CD4-positive, alpha-beta T cell treated with Interleukin-17A for 1 hour (primary cell): ENCODE results near the gene SHMT1.
"Not testable (repeated sequence)": the region's sequence is repeated elsewhere in the genome, so short reads cannot be mapped to it uniquely, and the experiment has no call there.

Source experiments
- DNase-seq: peaks from one replicate; pipeline ENCODE4 v3.0.0-alpha.2; 2020

Gene SHMT1

DNA sequence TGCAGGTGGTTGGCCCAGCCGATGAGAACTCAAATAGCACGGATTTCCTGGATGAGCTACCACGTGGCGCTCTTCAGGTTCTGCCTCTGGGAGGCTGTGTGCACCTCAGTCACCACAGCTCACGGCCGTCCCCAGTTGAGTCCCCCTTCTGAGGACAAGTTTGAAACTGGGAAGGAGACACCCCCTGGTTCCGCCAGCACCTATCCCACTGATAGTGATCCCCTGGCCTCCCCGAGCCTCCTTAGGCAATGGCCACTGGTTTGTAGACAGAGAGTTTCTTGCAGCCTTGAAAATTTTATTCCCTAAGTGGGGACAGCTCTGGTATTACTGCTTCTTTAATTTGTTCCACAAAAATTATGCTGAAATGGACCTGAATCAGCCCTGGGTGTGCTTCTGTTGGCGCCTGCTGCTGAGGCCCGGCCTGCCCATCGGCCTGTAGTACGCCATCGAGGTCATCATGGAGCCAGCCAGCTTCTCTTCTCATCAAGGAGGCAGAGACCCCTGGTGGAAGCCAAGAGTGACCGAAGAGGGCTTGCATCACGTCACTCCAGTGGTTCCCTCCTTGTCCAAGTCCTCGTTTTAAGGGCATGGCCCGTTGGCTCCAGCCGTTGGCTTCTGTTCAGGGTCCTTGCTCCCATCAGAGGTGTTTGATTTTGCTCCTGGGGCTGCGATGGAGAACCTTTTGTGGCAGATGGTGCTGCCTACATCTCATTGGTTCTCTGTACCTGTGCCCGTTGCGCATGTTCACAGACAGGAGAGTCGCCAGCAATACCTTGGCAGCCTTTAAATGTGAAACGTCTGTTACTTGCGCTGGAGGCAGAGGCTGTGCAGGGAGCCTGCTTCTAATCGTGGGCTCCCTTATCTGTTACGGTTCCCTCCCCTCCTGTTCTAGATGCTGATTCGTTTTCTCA lies 39.0 kb downstream of the SHMT1 start:
- DNase-seq, result no peak

GRCh38 chr17:18323507-18324139 lies 39.7 kb downstream of the SHMT1 start:
- DNase-seq, result no peak

- no peak for DNase-seq
These were observed 40.3 kb downstream of the SHMT1 start for GRCh38 chr17:18323007-18323406.

GRCh38 chr17:18322522-18322921 lies 40.8 kb downstream of the SHMT1 start:
- no peak for DNase-seq

- DNase-seq, result no peak
These were observed 42.0 kb downstream of the SHMT1 start for GRCh38 chr17:18321309-18321708.

GRCh38 chr17:18320301-18320700 lies 43.0 kb downstream of the SHMT1 start:
- DNase-seq, result no peak

DNA sequence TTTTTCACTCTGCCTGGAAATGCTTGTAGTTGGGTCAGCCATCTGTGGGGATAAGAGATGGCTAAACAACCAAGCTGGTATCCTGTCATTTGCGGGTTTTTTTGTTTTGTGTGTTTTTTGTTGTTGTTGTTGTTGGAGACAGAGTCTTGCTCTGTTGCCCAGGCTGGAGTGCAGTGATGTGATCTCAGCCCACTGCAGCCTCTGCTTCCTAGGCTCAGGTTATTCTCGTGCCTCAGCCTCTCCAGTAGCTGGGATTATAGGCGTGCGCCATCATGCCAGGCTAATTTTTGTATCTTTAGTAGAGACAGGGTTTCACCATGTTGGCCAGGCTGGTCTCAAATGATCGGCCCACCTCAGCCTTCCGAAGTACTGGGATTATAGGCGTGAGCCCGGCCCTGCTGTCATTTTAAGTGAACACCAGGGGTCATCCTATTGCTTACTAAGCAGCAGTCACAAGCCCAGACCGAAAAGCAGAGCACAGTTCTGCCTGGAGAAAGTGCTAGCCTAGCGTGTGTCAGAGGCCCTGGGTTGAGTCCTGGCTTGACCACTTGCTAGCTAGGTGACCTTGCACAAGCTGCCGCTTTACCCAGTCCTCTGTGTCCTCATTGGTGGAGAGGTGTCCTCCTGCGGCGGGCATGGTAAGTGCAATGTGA lies 43.6 kb downstream of the SHMT1 start:
- peak; percentile 31 for DNase-seq

DNA sequence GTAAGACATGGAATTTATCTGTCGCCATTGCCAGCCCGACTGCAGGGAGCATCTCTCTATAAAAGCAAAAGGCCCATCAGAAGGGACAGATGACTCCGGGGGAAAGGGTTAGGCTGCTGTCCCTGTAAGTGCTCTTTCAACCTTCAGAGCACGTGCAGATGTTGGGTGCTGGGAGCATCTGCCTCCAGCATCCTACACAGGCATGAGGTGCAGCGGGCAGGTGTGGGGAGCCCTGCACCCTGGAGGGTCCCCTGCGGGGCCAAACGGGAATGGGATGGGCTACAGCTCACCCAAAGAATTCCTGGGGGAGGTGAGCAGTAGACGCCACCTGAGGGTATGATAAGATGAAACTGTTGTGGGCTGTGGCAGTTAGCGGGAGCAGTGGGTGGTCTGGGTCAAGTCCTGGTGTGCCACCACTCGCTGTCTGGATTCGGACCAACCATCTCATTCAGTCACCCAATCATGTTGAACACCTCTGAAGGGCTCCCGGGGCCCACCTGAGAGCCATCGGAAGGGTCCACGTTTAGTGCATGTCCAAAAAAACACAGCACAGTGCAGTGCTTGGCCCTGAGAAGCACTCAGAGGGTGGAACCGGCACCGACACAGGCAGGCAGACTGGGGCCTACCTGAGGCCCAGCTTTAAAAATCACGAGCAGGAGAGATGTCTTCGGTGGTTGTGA lies 44.4 kb downstream of the SHMT1 start:
- no peak for DNase-seq

GRCh38 chr17:18318117-18318516 lies 45.2 kb downstream of the SHMT1 start:
- no peak for DNase-seq

GRCh38 chr17:18315961-18316360 lies 47.4 kb downstream of the SHMT1 start:
- no peak for DNase-seq

GRCh38 chr17:18315562-18315922 lies 47.8 kb downstream of the SHMT1 start:
- DNase-seq, result peak; percentile 56

GRCh38 chr17:18314731-18315561 lies 48.4 kb downstream of the SHMT1 start, which contains the start of the genes SMCR8 and TOP3A:
SMCR8 (plus strand) TSS chr17:18315293; CDS start chr17:18315790, 497 bp downstream.
TOP3A (minus strand) TSS chr17:18314994; CDS start chr17:18314778, 216 bp downstream.
- peak; percentile 99 for DNase-seq

DNA sequence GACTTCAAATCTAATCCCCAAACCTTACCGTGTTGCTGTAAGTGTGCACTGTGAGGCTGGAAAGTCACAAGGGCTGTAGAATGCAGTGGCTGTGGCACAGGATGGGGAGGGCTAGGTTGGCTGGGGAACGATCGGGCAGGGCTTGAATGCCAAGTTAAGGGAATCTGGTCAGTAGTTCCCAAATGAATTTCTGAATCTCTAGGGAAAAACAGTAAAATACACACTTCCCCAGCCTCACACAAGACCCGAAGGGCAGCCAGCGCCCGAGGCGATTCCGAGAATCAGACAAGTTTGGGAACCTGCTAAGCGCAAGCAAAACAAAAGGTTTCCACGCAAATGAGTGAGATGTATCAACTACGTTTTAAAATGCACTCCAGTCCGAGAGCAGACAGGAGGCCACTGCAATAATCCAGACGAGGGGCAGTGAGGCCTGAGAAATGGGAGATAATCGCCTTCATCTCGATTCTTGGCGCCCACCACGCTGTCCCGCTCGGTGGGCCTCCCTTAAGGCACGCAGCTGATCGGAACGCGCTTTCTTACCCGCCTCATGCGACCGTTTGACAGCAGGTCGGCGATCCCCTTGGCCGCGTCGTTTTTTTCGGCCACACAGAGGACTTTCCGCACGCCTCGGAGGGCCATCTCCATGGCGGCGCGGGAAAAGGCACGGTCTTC lies 49.2 kb downstream of the SHMT1 start:
- no peak for DNase-seq

DNA sequence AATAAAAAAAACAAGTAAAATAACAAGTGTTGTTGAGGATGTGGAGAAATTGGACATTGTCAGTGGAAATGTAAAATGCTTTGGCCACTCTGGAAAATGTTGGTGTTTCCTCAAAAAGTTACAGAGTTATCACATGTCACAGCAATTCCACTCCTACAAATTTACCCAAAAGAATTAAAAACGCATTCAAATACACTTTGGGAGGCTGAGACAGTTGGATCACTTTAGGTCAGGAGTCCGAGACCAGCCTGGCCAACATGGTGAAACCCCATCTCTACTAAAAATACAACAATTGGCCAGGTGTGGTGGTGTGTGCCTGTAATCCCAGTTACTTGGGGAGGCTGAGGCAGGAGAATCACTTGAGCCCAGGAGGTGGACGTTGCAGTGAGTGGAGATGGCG lies 54.1 kb downstream of the SHMT1 start:
- no peak for DNase-seq

DNA sequence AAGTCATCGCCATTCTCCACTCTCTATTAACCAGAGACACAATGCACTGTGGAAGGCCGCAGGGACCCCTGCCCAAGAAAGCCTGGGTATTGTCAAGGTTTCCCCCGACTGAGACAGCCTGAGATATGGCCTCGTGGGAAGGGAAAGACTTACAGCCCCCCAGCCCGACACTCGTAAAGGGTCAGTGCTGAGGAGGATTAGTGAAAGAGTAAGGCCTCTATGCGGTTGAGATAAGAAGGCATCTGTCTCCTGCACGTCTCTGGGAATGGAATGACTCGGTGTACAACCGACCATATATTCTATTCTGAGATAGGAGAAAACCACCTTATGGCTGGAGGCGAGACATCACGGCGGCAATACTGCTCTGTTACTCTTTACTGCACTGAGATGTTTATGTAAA lies 60.1 kb downstream of the SHMT1 start:
- not testable (repeated sequence) for DNase-seq

DNA sequence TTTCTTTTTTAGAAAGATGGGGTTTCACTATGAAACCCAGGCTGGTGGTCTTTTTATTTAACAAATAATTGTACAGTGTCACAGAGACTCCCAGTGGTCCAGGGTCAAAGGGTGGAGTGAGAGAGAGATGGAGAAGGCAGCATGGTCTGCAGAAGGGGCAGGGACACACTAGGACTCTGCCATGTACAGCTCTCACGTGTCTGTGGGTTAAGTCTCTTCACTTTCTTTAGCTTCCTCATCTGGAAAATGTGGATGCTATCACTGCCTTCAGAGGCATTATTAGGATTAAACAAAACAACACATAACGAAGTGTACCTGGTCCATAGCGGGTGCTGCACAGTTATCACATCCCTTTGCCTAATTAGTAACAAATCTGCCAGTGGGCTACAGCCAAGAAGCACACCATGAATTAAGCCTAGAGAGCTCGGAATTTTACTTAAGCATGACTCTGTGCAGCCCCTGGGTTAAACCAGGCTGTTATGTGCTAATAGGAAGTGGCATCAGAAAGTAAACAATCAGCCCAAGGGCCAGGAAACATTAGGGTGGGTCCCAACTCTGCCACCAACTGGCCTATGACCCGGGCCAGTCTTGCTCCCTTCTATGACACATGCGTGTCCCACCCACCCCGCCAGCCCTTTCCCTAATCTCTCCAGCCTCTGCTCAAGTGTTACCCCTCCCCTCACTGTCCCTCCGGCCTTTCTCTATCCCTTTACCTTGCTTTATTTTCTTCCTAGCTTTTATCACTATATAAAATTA lies 62.4 kb downstream of the SHMT1 start:
- DNase-seq, result no peak

DNA sequence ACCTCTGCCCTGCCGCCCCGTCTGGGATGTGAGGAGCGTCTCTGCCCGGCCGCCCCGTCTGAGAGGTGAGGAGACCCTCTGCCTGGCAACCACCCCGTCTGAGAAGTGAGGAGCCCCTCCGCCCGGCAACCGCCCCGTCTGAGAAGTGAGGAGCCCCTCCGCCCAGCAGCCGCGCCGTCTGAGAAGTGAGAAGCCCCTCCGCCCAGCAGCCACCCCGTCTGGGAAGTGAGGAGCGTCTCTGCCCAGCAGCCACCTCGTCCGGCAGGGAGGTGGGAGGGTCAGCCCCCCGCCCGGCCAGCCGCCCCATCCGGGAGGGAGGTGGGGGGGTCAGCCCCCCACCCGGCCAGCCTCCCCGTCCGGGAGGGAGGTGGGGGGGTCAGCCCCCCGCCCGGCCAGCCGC lies 65.3 kb downstream of the SHMT1 start:
- not testable (repeated sequence) for DNase-seq

DNA sequence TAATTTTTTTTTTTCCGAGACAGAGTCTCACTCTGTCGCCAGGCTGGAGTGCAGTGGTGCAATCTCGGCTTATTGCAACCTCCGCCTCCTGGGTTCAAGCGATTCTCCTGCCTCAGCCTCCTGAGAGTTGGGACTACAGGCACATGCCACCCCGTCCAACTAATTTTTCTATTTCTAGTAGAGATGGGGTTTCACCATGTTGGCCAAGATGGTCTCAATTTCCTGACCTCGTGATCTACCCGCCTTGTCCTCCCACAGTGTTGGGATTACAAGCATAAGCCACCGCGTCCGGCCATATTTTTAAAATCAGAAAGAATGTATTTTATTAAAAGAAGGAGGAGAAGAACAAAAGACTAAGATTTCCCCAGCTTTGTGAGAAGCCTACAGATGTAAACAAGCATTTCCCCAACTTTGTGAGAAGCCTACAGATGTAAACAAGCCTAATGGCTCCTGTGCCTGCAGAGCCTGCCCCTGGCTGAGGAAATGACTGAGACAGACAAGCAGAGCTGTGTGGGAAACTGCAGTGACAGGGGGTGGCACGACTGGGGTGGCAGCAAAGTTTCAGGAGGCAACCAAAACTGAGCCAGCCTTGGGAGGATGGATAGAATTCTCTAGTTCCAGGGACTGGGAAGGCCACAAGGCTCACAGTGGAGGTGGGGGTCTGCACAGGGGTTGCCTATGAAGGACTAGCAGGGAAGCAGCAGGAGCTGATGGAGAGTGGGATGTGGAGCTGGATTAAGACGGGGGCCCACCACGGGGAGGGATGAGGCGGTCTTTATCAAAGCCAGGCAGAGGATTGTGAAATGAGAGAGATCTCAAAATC lies 71.4 kb downstream of the SHMT1 start:
- DNase-seq, result no peak

DNA sequence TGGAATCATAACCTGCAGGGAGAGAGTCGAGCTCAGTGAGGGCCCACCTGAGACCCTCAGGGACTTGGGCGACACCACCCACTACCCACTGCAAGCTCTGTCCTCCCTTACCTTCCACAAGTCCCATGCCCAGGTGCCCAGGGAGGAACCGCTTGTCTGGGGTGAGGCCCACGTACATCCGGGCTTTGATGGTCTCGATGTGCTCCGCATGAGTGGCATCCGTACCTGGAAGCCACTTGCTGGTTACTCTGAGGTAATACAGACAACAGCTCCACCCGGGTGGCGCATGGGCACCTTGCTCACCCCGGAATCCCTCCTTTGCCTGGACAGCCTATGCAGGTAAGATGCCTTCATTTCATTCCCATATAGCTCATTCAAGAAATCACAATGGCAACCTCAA lies 78.1 kb downstream of the SHMT1 start:
- DNase-seq, result no peak

DNA sequence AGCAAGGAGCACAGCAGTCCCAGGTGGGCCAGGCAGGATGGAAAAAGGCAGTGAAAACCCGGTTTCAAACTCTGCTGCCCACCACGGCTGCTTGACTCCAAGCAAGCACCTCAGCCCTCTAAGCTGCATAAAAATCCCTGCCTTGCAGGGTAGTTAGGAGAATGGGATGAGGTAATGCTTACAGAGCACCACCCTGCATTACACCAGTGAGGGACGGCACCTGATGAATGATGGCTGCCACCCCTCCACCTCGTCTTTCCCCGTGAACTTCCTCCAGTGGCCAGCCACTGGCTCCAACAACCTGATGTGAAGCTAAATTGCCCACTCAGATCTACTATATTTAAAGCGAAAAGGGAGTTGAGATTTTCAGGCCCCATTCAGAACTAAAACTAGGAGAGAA lies 81.6 kb downstream of the SHMT1 start:
- no peak for DNase-seq
